ENCODE data around the gene SNX17.

GRCh38 chr2:27408601-27409320, 38.3 kb downstream of the SNX17 start:
- TF ChIP-seq CTCF (IDR thresholded peaks at IDR 0.05) (no peak), EP300 (IDR thresholded peaks at IDR 0.05) (no peak), POLR2A (IDR thresholded peaks at IDR 0.05) (no peak)
